CD14-positive monocyte (primary cell): ENCODE data around the gene ORAI2. TPM values are rescaled to one million over a fixed set of nuclear protein-coding genes. Genes with fewer than 3 reads are reported as not detected.

ENCODE experiments used
- DNase-seq, 3 donors: peaks; one replicate each; pipeline ENCODE4 v3.0.0-alpha.2; 2011 to 2022
- H2AFZ ChIP-seq: 2 replicates; pipeline ENCODE4 v1.6.0; 2012; ENCODE audit warnings: mild to moderate bottlenecking, low read depth, low read length, inconsistent platforms; ENCODE audit not compliant: insufficient read depth, poor library complexity, severe bottlenecking
- H3K27ac ChIP-seq, 2 donors: 1 replicate in 1 of 2; 2 replicates in 1 of 2; pipeline ENCODE4 v1.5.1; 2012 to 2013; ENCODE audit warnings: low read length in 2 of 2, control low read depth in 1 of 2, inconsistent platforms in 1 of 2, low read depth in 1 of 2, mild to moderate bottlenecking in 1 of 2
- H3K27me3 ChIP-seq, 2 donors: one replicate each; pipeline versions ENCODE4 v1.6.0 to v1.6.1; 2011 to 2013; ENCODE audit warnings: low read length in 2 of 2; ENCODE audit not compliant: control insufficient read depth in 2 of 2, insufficient read depth in 2 of 2
- H3K36me3 ChIP-seq, 2 donors: replicated peaks in 1 of 2; 1 replicate in 1 of 2; 2 replicates in 1 of 2; pipeline versions ENCODE4 v1.5.1 to v1.6.1; 2012 to 2013; ENCODE audit warnings: low read length in 2 of 2, control low read depth in 1 of 2, inconsistent platforms in 1 of 2, mild to moderate bottlenecking in 1 of 2; ENCODE audit not compliant: insufficient read depth in 2 of 2, control insufficient read depth in 1 of 2
- H3K4me1 ChIP-seq, 2 donors: 1 replicate in 1 of 2; 2 replicates in 1 of 2; pipeline versions ENCODE4 v1.5.1 to v1.6.1; 2012 to 2013; ENCODE audit warnings: low read length in 2 of 2, control low read depth in 1 of 2, inconsistent platforms in 1 of 2, mild to moderate bottlenecking in 1 of 2, moderate library complexity in 1 of 2; ENCODE audit not compliant: insufficient read depth in 2 of 2, control insufficient read depth in 1 of 2
- H3K4me2 ChIP-seq: replicated peaks from 2 replicates; pipeline ENCODE3; 2012; ENCODE audit warnings: low read length, moderate library complexity, mild to moderate bottlenecking; ENCODE audit not compliant: poor library complexity, severe bottlenecking; ENCODE audit errors: extremely low read depth
- H3K4me3 ChIP-seq, 3 experiments: fragments of 200-600 bp in 1 of 3; sonication (generic) in 1 of 3; replicated peaks in 1 of 3; 1 replicate in 2 of 3; 2 replicates in 1 of 3; pipeline ENCODE4 v1.5.1; 2011 to 2013; ENCODE audit warnings: low read length in 3 of 3, mild to moderate bottlenecking in 3 of 3, control low read depth in 2 of 3, low read depth in 2 of 3, inconsistent platforms in 1 of 3, moderate library complexity in 1 of 3
- H3K79me2 ChIP-seq: 2 replicates; pipeline ENCODE4 v1.6.0; 2012; ENCODE audit warnings: mild to moderate bottlenecking, control low read depth, inconsistent platforms, low read length, moderate library complexity; ENCODE audit not compliant: insufficient read depth
- H3K9ac ChIP-seq: 2 replicates; pipeline ENCODE4 v1.6.0; 2017; ENCODE audit warnings: low read length, mild to moderate bottlenecking; ENCODE audit not compliant: insufficient read depth, poor library complexity, severe bottlenecking
- H3K9me3 ChIP-seq, 2 donors: replicated peaks in 1 of 2; 1 replicate in 1 of 2; 2 replicates in 1 of 2; pipeline versions ENCODE4 v1.5.1 to v1.6.1; 2012 to 2013; ENCODE audit warnings: low read length in 2 of 2, control low read depth in 1 of 2; ENCODE audit not compliant: control insufficient read depth in 1 of 2, insufficient read depth in 1 of 2
- H4K20me1 ChIP-seq: 2 replicates; pipeline ENCODE4 v1.6.0; 2012; ENCODE audit warnings: mild to moderate bottlenecking, low read length, control low read depth, moderate library complexity; ENCODE audit not compliant: insufficient read depth
- H3K27ac Mint-ChIP-seq, 7 donors: one replicate each; pipeline ENCODE4 v1.8.0; 2020; ENCODE audit warnings: mild to moderate bottlenecking in 7 of 7, mixed read lengths in 7 of 7, moderate library complexity in 6 of 7, inconsistent platforms in 2 of 7
- H3K27me3 Mint-ChIP-seq, 3 donors: one replicate each; pipeline ENCODE4 v1.8.0; 2021 to 2022; ENCODE audit warnings: low read depth in 3 of 3, mild to moderate bottlenecking in 3 of 3, mixed read lengths in 3 of 3, moderate library complexity in 3 of 3, inconsistent platforms in 1 of 3
- H3K36me3 Mint-ChIP-seq, 2 donors: one replicate each; pipeline ENCODE4 v1.8.0; 2020; ENCODE audit warnings: mixed read lengths in 2 of 2, inconsistent platforms in 1 of 2, mild to moderate bottlenecking in 1 of 2
- H3K4me1 Mint-ChIP-seq: one replicate; pipeline ENCODE4 v1.8.0; 2020; ENCODE audit warnings: mild to moderate bottlenecking, mixed read lengths
- H3K4me3 Mint-ChIP-seq, 2 donors: one replicate each; pipeline ENCODE4 v1.8.0; 2020; ENCODE audit warnings: mild to moderate bottlenecking in 2 of 2, mixed read lengths in 2 of 2, moderate library complexity in 1 of 2
- H3K9me3 Mint-ChIP-seq, 7 donors: one replicate each; pipeline ENCODE4 v1.8.0; 2020 to 2022; ENCODE audit warnings: mixed read lengths in 7 of 7, mild to moderate bottlenecking in 6 of 7, moderate library complexity in 6 of 7, inconsistent platforms in 2 of 7
- WGBS: methylation state at CpG from one replicate; pipeline ENCODE4 v1.1.5; 2013; ENCODE audit warnings: missing lambda C conversion rate; ENCODE audit not compliant: insufficient coverage; 5-methylcytosine and 5-hydroxymethylcytosine counted together
- intact Hi-C, 2 donors: fragments of 100-400 bp; cut with micrococcal nuclease; formaldehyde crosslinking; loops; one replicate each; pipeline versions ENCODE4 v1.15.0 to v1.15.1; 2023
- polyA plus RNA-seq, 3 donors: library from polyadenylated mRNA; depleted of rRNA in 1 of 3; unstranded in 2 of 3; stranded (reverse) in 1 of 3; fragments of 300-500 nt in 2 of 3; fragments of >200 nt in 1 of 3; fragmentation: Illumina TruSeq in 2 of 3; gene quantifications; 1 replicate in 2 of 3; 2 replicates in 1 of 3; pipeline ENCODE4 v1.2.3, GENCODE V29; 2012 to 2021
- TF ChIP-seq, protein P1 (sequence below): fragments of 200-600 bp; IDR thresholded peaks from one replicate; pipeline ENCODE4 v1.8.0; 2022; ENCODE audit warnings: antibody characterized with exemption, mild to moderate bottlenecking

The ORAI2 gene
- polyA plus RNA-seq, 3 donors: 27.5 to 50.0 (median 38.2) TPM

- Histone ChIP-seq H4K20me1 (peaks cover 2% of the 10 kb centered on the region), H3K79me2 (no peaks in the 10 kb centered on the region), H3K27me3 (no peaks in the 10 kb centered on the region), H3K4me2 (no peak overlapping the region), H2AFZ (no peak overlapping the region), H3K36me3 (peaks cover 64 to 94% of the 10 kb centered on the region in 2 donors), H3K4me3 (no peak overlapping the region), H3K27ac (no peak overlapping the region), H3K9ac (no peak overlapping the region), H3K4me1 (peaks cover 0 to 1% of the 10 kb centered on the region in 2 donors), H3K9me3 (no peaks in the 10 kb centered on the region)
- WGBS: no CpG with 5 or more reads among the region's 4 CpGs
- Mint-ChIP-seq H3K27me3 (no peaks in the 10 kb centered on the region), H3K36me3 (peaks cover 70 to 92% of the 10 kb centered on the region in 2 donors), H3K9me3 (peaks cover 0 to 3% (median 0%) of the 10 kb centered on the region in 7 donors), H3K27ac (no peak overlapping the region), H3K4me1 (peaks cover 6% of the 10 kb centered on the region), H3K4me3 (no peak overlapping the region)
- TF ChIP-seq, protein P1, sequence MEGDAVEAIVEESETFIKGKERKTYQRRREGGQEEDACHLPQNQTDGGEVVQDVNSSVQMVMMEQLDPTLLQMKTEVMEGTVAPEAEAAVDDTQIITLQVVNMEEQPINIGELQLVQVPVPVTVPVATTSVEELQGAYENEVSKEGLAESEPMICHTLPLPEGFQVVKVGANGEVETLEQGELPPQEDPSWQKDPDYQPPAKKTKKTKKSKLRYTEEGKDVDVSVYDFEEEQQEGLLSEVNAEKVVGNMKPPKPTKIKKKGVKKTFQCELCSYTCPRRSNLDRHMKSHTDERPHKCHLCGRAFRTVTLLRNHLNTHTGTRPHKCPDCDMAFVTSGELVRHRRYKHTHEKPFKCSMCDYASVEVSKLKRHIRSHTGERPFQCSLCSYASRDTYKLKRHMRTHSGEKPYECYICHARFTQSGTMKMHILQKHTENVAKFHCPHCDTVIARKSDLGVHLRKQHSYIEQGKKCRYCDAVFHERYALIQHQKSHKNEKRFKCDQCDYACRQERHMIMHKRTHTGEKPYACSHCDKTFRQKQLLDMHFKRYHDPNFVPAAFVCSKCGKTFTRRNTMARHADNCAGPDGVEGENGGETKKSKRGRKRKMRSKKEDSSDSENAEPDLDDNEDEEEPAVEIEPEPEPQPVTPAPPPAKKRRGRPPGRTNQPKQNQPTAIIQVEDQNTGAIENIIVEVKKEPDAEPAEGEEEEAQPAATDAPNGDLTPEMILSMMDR: no peak
- intact Hi-C loops: no loop called here
- DNase-seq: no peak
These were observed 24.0 kb upstream of the ORAI2 start for GRCh38 chr7:102409340-102409739.

DNA sequence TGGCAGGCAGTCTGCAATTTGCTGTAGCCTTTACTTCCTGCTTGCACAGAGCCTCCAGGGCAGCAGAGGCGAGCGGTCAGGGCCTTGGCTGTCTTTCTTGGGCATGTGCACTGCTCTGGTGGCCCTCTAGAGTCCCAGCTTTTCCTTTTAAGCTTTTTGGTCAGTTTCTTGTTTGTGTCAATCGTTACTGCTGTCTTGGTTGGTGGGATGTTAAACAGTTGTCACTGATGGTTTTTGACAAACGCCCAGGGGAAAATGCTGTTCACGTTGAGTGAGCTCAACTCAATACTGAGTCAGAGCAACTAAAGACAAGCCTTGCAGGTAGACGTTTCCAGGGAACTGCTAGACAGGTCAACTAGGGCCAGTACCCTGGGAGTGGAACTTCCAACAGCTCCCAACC is 23.3 kb upstream of the ORAI2 start:
- Histone ChIP-seq H3K4me3 (no peak overlapping the region), H3K4me1 (no peaks in the 10 kb centered on the region), H3K27me3 (no peaks in the 10 kb centered on the region), H3K27ac (no peak overlapping the region), H3K36me3 (peaks cover 67 to 96% of the 10 kb centered on the region in 2 donors), H3K79me2 (no peaks in the 10 kb centered on the region), H4K20me1 (no peaks in the 10 kb centered on the region), H3K4me2 (no peak overlapping the region), H2AFZ (no peak overlapping the region), H3K9me3 (no peaks in the 10 kb centered on the region), H3K9ac (no peak overlapping the region)
- H3K9me3 Mint-ChIP-seq: peaks cover 0 to 3% (median 0%) of the 10 kb centered on the region in 7 donors
- no peaks in the 10 kb centered on the region for H3K27me3 Mint-ChIP-seq
- TF ChIP-seq, protein P1: no peak
- no peak overlapping the region for H3K4me3 Mint-ChIP-seq
- peaks cover 4% of the 10 kb centered on the region for H3K4me1 Mint-ChIP-seq
- WGBS: 70% methylated on average over 4 of the region's 6 CpGs
- DNase-seq: no peak
- H3K36me3 Mint-ChIP-seq: peaks cover 73 to 93% of the 10 kb centered on the region in 2 donors
- H3K27ac Mint-ChIP-seq: peak overlapping the region in 3 of 7 donors; percentile 5 to 41 (median 40)
- intact Hi-C loops: loop anchor here (5.0 kb wide), 2 partner anchors 37 to 42 kb away; no protein-coding TSS in a partner anchor
